Measurements from ENCODE around the gene SH3BP1. TPM values are rescaled to one million over a fixed set of nuclear protein-coding genes. Genes with fewer than 3 reads are reported as not detected.

The SH3BP1 gene
- total RNA-seq, 1 experiment from 2014 or later, result 12.9 TPM

- Histone ChIP-seq H3K36me3 (ENCODE audit: insufficient read depth, low read length, poor library complexity, severe bottlenecking) (no peaks in the 10 kb centered on the region), H3K27me3 (replicated peaks; ENCODE audit: insufficient read depth, low read depth, low read length, poor library complexity) (no peaks in the 10 kb centered on the region), H3K9me3 (ENCODE audit: low read depth, low read length, poor library complexity, severe bottlenecking) (no peaks in the 10 kb centered on the region), H3K4me3 (ENCODE audit: low read depth, low read length, poor library complexity, severe bottlenecking) (peak overlapping the region; percentile 59), H3K27ac (ENCODE audit: low read depth, low read length, poor library complexity, severe bottlenecking) (peak overlapping the region; percentile 92), H3K4me1 (ENCODE audit: insufficient read depth, low read length, poor library complexity, severe bottlenecking) (peaks cover 24% of the 10 kb centered on the region)
- TSS peak; percentile 44 for BruUV-seq (replicated peaks)
- TF ChIP-seq, protein P1, sequence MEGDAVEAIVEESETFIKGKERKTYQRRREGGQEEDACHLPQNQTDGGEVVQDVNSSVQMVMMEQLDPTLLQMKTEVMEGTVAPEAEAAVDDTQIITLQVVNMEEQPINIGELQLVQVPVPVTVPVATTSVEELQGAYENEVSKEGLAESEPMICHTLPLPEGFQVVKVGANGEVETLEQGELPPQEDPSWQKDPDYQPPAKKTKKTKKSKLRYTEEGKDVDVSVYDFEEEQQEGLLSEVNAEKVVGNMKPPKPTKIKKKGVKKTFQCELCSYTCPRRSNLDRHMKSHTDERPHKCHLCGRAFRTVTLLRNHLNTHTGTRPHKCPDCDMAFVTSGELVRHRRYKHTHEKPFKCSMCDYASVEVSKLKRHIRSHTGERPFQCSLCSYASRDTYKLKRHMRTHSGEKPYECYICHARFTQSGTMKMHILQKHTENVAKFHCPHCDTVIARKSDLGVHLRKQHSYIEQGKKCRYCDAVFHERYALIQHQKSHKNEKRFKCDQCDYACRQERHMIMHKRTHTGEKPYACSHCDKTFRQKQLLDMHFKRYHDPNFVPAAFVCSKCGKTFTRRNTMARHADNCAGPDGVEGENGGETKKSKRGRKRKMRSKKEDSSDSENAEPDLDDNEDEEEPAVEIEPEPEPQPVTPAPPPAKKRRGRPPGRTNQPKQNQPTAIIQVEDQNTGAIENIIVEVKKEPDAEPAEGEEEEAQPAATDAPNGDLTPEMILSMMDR (conservative IDR thresholded peaks at IDR 0.05; ENCODE audit: low read depth, low read length), result no peak
- POLR2A ChIA-PET (ENCODE audit: low non-redundant PET), result interaction anchor here (0.5 to 0.7 kb wide), 4 partner anchors 15 to 190 kb away, joined by 3 to 8 read pairs (median 4); no protein-coding TSS in a partner anchor
- CTCF ChIA-PET, result interaction anchor here (0.6 to 1.4 kb wide), 2 partner anchors 33 to 35 kb away, joined by 4 read pairs; no protein-coding TSS in a partner anchor
- intact Hi-C loops (cut with micrococcal nuclease; ENCODE audit: unreplicated experiment), result loop anchor here (5.0 kb wide), 1 partner anchor 126 kb away; no protein-coding TSS in a partner anchor
- no peak for DNase-seq (ENCODE audit: low spot score)
These were observed 36.7 kb downstream of the SH3BP1 start for GRCh38 chr22:37675930-37676735.

DNA sequence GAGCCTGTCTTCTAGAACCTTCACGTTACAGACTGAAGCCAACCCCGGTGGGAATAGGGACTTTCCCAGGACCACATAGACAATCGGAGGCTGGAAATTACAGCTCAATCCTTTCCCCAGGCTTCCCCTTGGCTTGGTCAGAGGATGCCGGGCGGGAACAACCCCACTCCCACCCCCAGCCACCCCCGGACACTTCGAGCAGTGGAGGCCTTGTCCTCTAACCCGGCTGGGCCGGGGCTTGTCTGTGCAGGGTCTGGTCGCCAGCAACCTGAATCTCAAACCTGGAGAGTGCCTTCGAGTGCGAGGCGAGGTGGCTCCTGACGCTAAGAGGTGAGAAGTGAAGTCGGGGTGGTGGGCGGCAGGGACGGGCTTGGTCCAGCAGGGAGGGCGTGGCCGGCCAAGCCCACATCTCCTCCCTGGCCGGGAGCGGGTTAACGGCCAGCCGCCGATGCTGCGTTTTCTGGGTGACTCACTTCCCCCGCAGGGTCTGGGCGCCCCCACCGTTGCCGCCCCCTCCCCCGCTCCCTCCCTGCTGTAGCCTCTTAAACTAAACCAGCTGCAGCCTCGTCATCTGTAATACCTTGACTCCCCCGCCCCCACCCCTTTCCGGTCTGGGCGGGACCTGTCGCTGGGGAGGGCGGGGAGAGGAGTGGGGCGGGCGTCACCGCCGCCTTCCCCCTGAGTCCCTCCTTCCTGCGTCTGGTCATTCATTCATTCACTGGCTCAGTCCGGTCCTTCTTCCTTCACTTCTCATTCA is 37.4 kb downstream of the SH3BP1 start:
- Histone ChIP-seq H3K36me3 (ENCODE audit: insufficient read depth, low read length, poor library complexity, severe bottlenecking) (no peaks in the 10 kb centered on the region), H3K27ac (ENCODE audit: low read depth, low read length, poor library complexity, severe bottlenecking) (peak overlapping the region; percentile 92), H3K4me3 (ENCODE audit: low read depth, low read length, poor library complexity, severe bottlenecking) (peak overlapping the region; percentile 59), H3K27me3 (replicated peaks; ENCODE audit: insufficient read depth, low read depth, low read length, poor library complexity) (no peaks in the 10 kb centered on the region), H3K4me1 (ENCODE audit: insufficient read depth, low read length, poor library complexity, severe bottlenecking) (peaks cover 24% of the 10 kb centered on the region), H3K9me3 (ENCODE audit: low read depth, low read length, poor library complexity, severe bottlenecking) (no peaks in the 10 kb centered on the region)
- intact Hi-C loops (cut with micrococcal nuclease; ENCODE audit: unreplicated experiment), result loop anchor here (5.0 kb wide), 1 partner anchor 125 kb away; no protein-coding TSS in a partner anchor
- BruUV-seq (replicated peaks), result TSS peak; percentile 77
- TF ChIP-seq, protein P1 (conservative IDR thresholded peaks at IDR 0.05; ENCODE audit: low read depth, low read length), result no peak
- TF ChIP-seq EZH2 (IDR thresholded peaks at IDR 0.05; ENCODE audit: borderline replicate concordance, low read depth, low read length, poor library complexity, severe bottlenecking), result no peak
- CTCF ChIA-PET, result interaction anchor here (1.4 kb wide), 1 partner anchor 34 kb away, joined by 4 read pairs; no protein-coding TSS in a partner anchor
- POLR2A ChIA-PET (ENCODE audit: low non-redundant PET), result interaction anchor here (0.6 to 0.7 kb wide), 2 partner anchors 15 to 137 kb away, joined by 3 to 4 read pairs; no protein-coding TSS in a partner anchor
- peak; percentile 95 for DNase-seq (ENCODE audit: low spot score)

DNA sequence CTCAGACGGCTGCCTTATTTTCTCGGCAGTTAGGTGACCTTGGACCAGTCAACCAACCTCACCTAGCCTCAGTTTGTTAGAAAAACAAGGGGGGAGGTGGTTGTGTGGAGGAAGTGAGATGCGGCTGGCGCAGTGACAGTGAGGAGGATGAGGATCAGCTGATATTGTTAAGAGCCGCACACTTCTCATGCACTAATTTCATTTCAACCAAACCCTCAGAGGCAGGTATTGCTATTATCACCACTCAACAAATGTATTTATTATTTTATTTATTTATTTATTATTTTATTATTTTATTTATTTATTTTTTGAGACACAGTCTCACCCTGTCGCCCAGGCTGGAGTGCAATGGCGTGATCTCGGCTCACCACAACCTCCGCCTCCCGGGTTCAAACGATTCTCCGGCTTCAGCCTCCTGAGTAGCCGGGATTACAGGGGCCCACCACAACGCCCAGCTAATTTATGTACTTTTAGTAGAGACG is 38.1 kb downstream of the SH3BP1 start:
- Histone ChIP-seq H3K36me3 (ENCODE audit: insufficient read depth, low read length, poor library complexity, severe bottlenecking) (no peaks in the 10 kb centered on the region), H3K4me3 (ENCODE audit: low read depth, low read length, poor library complexity, severe bottlenecking) (peak overlapping the region; percentile 59), H3K27me3 (replicated peaks; ENCODE audit: insufficient read depth, low read depth, low read length, poor library complexity) (no peaks in the 10 kb centered on the region), H3K27ac (ENCODE audit: low read depth, low read length, poor library complexity, severe bottlenecking) (peak overlapping the region; percentile 92), H3K4me1 (ENCODE audit: insufficient read depth, low read length, poor library complexity, severe bottlenecking) (peaks cover 24% of the 10 kb centered on the region), H3K9me3 (ENCODE audit: low read depth, low read length, poor library complexity, severe bottlenecking) (no peaks in the 10 kb centered on the region)
- intact Hi-C loops (cut with micrococcal nuclease; ENCODE audit: unreplicated experiment), result loop anchor here (5.0 kb wide), 1 partner anchor 125 kb away; no protein-coding TSS in a partner anchor
- ChIA-PET POLR2A (ENCODE audit: low non-redundant PET) (interaction anchor here (0.6 kb wide), 1 partner anchor 137 kb away, joined by 3 read pairs; no protein-coding TSS in a partner anchor), CTCF (no interaction called here)
- TF ChIP-seq, protein P1 (conservative IDR thresholded peaks at IDR 0.05; ENCODE audit: low read depth, low read length), result no peak
- TF ChIP-seq EZH2 (IDR thresholded peaks at IDR 0.05; ENCODE audit: borderline replicate concordance, low read depth, low read length, poor library complexity, severe bottlenecking), result no peak
- BruUV-seq (replicated peaks), result no TSS peak
- no peak for DNase-seq (ENCODE audit: low spot score)
